DOHH2 (cell line): ENCODE results near the gene CCDC146.
"Not testable (repeated sequence)": the region's sequence is repeated elsewhere in the genome, so short reads cannot be mapped to it uniquely, and the experiment has no call there.

Experiments used
- H3F3A ChIP-seq: fragments of 200-600 bp; sonication (generic), shearing (Covaris generic); 2 replicates; pipeline ENCODE4 v1.6.0; 2016; ENCODE audit warnings: antibody characterized with exemption, mild to moderate bottlenecking; ENCODE audit not compliant: control insufficient read depth, insufficient read depth
- H3K27ac ChIP-seq: fragments of 200-600 bp; sonication (generic); 2 replicates; pipeline ENCODE4 v1.5.1; 2014; ENCODE audit warnings: low read depth, mild to moderate bottlenecking, low read length, moderate library complexity
- H3K27me3 ChIP-seq: fragments of 200-600 bp; sonication (generic); 2 replicates; pipeline ENCODE4 v1.6.1; 2014; ENCODE audit warnings: mild to moderate bottlenecking, low read length, mixed read lengths; ENCODE audit not compliant: control insufficient read depth
- H3K36me3 ChIP-seq: fragments of 200-600 bp; sonication (generic); 2 replicates; pipeline ENCODE4 v1.6.1; 2014; ENCODE audit warnings: mild to moderate bottlenecking, low read length, moderate library complexity, mixed read lengths; ENCODE audit not compliant: control insufficient read depth
- H3K4me1 ChIP-seq: fragments of 200-600 bp; sonication (generic); 2 replicates; pipeline ENCODE4 v1.6.1; 2014; ENCODE audit warnings: mild to moderate bottlenecking, low read length, mixed read lengths; ENCODE audit not compliant: control insufficient read depth
- H3K4me2 ChIP-seq: fragments of 200-600 bp; sonication (generic); 2 replicates; pipeline ENCODE4 v1.6.0; 2014; ENCODE audit warnings: mild to moderate bottlenecking, low read length, moderate library complexity
- H3K4me3 ChIP-seq: fragments of 200-600 bp; sonication (generic); 2 replicates; pipeline ENCODE4 v1.5.1; 2014; ENCODE audit warnings: mild to moderate bottlenecking, low read length, mixed read lengths
- H3K79me2 ChIP-seq: fragments of 200-600 bp; sonication (generic); 2 replicates; pipeline ENCODE4 v1.6.1; 2014; ENCODE audit warnings: mild to moderate bottlenecking, low read length, mixed read lengths; ENCODE audit not compliant: control insufficient read depth
- H3K9me2 ChIP-seq: fragments of 200-600 bp; sonication (generic); replicated peaks from 2 replicates; pipeline ENCODE4 v1.6.1; 2014; ENCODE audit warnings: mild to moderate bottlenecking, low read length, mixed read lengths; ENCODE audit not compliant: control insufficient read depth
- H3K9me3 ChIP-seq: fragments of 200-600 bp; sonication (generic); 2 replicates; pipeline ENCODE4 v1.6.1; 2014; ENCODE audit warnings: antibody characterized with exemption, low read length, mixed read lengths; ENCODE audit not compliant: control insufficient read depth, insufficient read depth
- H4K20me1 ChIP-seq: fragments of 200-600 bp; sonication (generic); 2 replicates; pipeline ENCODE4 v1.6.0; 2014; ENCODE audit warnings: low read depth, mild to moderate bottlenecking, antibody characterized with exemption, low read length, moderate library complexity; ENCODE audit not compliant: control insufficient read depth, insufficient read depth
- EZH2phosphoT487 ChIP-seq: fragments of 200-600 bp; sonication (generic); IDR thresholded peaks from 2 replicates; pipeline ENCODE4 v1.6.1; 2017; ENCODE audit warnings: borderline replicate concordance, mild to moderate bottlenecking, antibody characterized with exemption, low read length, moderate library complexity, mixed read lengths
- TF ChIP-seq, protein P1 (sequence below): fragments of 200-600 bp; sonication (generic); IDR thresholded peaks from one replicate; pipeline ENCODE4 v1.5.1; 2014; ENCODE audit warnings: antibody characterized with exemption, mild to moderate bottlenecking, low read depth, low read length; ENCODE audit not compliant: poor library complexity, severe bottlenecking

The CCDC146 gene

GRCh38 chr7:77157034-77157433 lies 34.6 kb downstream of the CCDC146 start:
- H3K9me2 ChIP-seq, H3K4me2 ChIP-seq, H3K79me2 ChIP-seq, H3K9me3 ChIP-seq, H3F3A ChIP-seq, H3K4me1 ChIP-seq, H4K20me1 ChIP-seq, H3K27me3 ChIP-seq, H3K36me3 ChIP-seq, H3K27ac ChIP-seq, H3K4me3 ChIP-seq: not testable (repeated sequence)

GRCh38 chr7:77157446-77157845 lies 35.0 kb downstream of the CCDC146 start:
- H3K9me2 ChIP-seq: no peaks in the 10 kb centered on the region
- H3K79me2 ChIP-seq: no peaks in the 10 kb centered on the region
- H3K4me3 ChIP-seq: no peak overlapping the region
- no peaks in the 10 kb centered on the region for H3F3A ChIP-seq
- H3K36me3 ChIP-seq: no peaks in the 10 kb centered on the region
- H3K4me2 ChIP-seq: no peak overlapping the region
- H3K9me3 ChIP-seq: no peaks in the 10 kb centered on the region
- no peak for TF ChIP-seq EZH2phosphoT487
- TF ChIP-seq, protein P1, sequence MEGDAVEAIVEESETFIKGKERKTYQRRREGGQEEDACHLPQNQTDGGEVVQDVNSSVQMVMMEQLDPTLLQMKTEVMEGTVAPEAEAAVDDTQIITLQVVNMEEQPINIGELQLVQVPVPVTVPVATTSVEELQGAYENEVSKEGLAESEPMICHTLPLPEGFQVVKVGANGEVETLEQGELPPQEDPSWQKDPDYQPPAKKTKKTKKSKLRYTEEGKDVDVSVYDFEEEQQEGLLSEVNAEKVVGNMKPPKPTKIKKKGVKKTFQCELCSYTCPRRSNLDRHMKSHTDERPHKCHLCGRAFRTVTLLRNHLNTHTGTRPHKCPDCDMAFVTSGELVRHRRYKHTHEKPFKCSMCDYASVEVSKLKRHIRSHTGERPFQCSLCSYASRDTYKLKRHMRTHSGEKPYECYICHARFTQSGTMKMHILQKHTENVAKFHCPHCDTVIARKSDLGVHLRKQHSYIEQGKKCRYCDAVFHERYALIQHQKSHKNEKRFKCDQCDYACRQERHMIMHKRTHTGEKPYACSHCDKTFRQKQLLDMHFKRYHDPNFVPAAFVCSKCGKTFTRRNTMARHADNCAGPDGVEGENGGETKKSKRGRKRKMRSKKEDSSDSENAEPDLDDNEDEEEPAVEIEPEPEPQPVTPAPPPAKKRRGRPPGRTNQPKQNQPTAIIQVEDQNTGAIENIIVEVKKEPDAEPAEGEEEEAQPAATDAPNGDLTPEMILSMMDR: no peak
- no peak overlapping the region for H3K27ac ChIP-seq
- H3K27me3 ChIP-seq: peaks cover 8% of the 10 kb centered on the region
- no peaks in the 10 kb centered on the region for H4K20me1 ChIP-seq
- H3K4me1 ChIP-seq: no peaks in the 10 kb centered on the region

DNA sequence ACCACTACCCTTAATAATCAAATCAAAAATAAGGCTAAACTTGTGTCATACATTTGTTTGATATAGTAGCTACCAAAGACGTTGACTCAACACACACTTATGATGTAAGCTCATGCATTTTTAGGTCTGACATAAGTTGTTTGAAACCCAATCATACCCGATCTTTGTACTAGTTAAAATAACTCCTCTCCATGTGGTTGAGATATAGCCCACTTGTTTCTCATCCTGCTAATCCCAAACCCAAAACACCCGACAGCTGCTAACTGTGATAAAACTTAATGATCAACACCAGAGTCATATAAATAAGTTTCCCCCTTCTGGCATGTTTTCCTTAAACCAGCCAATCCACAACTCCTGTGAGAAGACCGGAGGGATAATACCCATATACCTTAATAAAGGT lies 48.7 kb downstream of the CCDC146 start:
- not testable (repeated sequence) for H3F3A ChIP-seq, H3K36me3 ChIP-seq, H4K20me1 ChIP-seq, H3K4me2 ChIP-seq, H3K4me3 ChIP-seq, H3K79me2 ChIP-seq, H3K4me1 ChIP-seq, H3K27me3 ChIP-seq, H3K27ac ChIP-seq, H3K9me2 ChIP-seq, H3K9me3 ChIP-seq

DNA sequence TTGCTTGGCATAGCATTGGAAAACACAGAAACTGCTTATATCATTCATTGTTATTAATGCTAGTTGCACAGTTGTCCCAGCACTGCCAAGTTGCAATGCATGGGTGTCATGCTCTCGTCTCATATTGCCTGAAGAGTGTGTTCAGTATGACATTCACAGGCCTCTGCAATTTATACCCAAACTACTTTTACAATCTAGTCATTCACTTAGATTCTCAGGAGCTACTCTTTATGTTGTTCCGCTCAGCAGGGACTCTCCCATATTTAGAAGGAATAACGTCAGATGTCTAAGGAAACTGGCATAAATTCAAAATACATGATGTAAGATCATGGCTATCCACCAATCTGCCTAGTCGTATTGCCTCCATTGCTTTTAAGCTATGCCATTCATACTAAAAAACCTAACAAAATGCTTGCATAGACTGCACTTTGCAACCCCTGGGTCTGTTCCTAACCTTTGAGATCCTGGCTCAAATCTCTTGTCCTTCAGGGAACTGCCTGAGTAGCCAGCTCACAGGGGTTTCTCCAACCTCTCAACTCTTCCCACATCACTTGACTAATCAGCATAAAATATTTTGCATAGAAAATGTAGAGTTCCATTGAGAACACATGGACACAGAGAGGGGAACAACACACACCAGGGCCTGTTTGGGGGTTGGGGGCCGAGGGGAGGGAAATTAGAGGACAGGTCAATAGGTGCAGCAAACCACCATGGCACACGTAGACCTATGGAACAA lies 50.2 kb downstream of the CCDC146 start:
- H3K4me1 ChIP-seq, H3K9me2 ChIP-seq, H3K4me2 ChIP-seq, H3K9me3 ChIP-seq, H3K27me3 ChIP-seq, H3K79me2 ChIP-seq, H3F3A ChIP-seq, H3K36me3 ChIP-seq, H4K20me1 ChIP-seq, H3K27ac ChIP-seq, H3K4me3 ChIP-seq: not testable (repeated sequence)

DNA sequence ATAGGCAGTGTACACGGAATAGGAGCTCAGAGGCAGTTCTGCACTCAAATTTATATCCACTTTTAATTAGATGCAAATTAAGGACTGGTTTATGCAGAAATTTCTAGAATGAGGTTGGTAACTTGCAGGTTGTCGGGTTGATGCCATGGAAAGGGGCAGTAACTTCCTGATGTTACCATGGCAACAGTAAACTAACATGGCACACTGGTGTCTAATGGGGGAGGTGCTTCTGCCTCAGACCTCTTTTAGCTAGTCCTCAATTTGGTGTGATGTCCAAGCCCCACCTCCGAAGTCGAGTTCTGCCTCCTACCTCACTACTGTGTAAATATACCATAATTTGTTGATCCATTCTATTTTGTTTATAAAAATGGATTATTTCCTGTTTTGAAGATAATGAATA lies 52.0 kb downstream of the CCDC146 start:
- not testable (repeated sequence) for H3K79me2 ChIP-seq, H3F3A ChIP-seq, H3K4me2 ChIP-seq

GRCh38 chr7:77175274-77175800 lies 52.9 kb downstream of the CCDC146 start:
- H3K4me3 ChIP-seq: not testable (repeated sequence)

More for the DNA sequence above, 52.0 kb downstream of the CCDC146 start:
- not testable (repeated sequence) for H3K27ac ChIP-seq, H3K9me2 ChIP-seq, H3K4me3 ChIP-seq, H4K20me1 ChIP-seq, H3K9me3 ChIP-seq, H3K36me3 ChIP-seq, H3K4me1 ChIP-seq, H3K27me3 ChIP-seq

GRCh38 chr7:77177321-77177904 lies 55.0 kb downstream of the CCDC146 start:
- not testable (repeated sequence) for H3K36me3 ChIP-seq, H3K79me2 ChIP-seq, H3F3A ChIP-seq, H3K4me3 ChIP-seq, H4K20me1 ChIP-seq, H3K9me3 ChIP-seq, H3K4me2 ChIP-seq, H3K27me3 ChIP-seq, H3K27ac ChIP-seq, H3K9me2 ChIP-seq, H3K4me1 ChIP-seq

More at GRCh38 chr7:77175274-77175800, 52.9 kb downstream of the CCDC146 start:
- not testable (repeated sequence) for H4K20me1 ChIP-seq, H3K9me2 ChIP-seq, H3K27ac ChIP-seq, H3K36me3 ChIP-seq, H3K79me2 ChIP-seq, H3K27me3 ChIP-seq, H3K4me2 ChIP-seq, H3F3A ChIP-seq, H3K9me3 ChIP-seq, H3K4me1 ChIP-seq
